HCT116 (cell line): ENCODE measurements around the gene KCTD14. TPM values are rescaled to one million over a fixed set of nuclear protein-coding genes. Genes with fewer than 3 reads are reported as not detected.
"Not testable (repeated sequence)": the region's sequence is repeated elsewhere in the genome, so short reads cannot be mapped to it uniquely, and the experiment has no call there.

Source experiments
- ATAC-seq: fragments of 200-7000 bp; cut with Tn5 transposase; 2 replicates; pipeline ENCODE4 v1.9.1; 2020; ENCODE audit warnings: mild to moderate bottlenecking, moderate library complexity
- BruUV-seq: library from RNA; stranded (reverse); fragments of 400-500 nt; replicated peaks from 2 replicates; lab custom pipeline; 2021; lab: Mats Ljungman, UMichigan
- CTCF ChIA-PET: fragments of 300-600 bp; sonication (Branson Sonifier 250); formaldehyde crosslinking; loops from one replicate; lab custom pipeline; 2021; ENCODE audit warnings: antibody characterized with exemption; lab: Charles Lee
- POLR2A ChIA-PET: fragments of 300-600, 350-600 bp; sonication (Branson Sonifier 250); formaldehyde crosslinking; loops from one replicate; lab custom pipeline; 2021; ENCODE audit warnings: antibody characterized with exemption; lab: Charles Lee
- RAD21 ChIA-PET, 2 experiments: fragments of 300-600 bp; sonication (Branson Sonifier 250); formaldehyde crosslinking; loops; one replicate each; lab custom pipeline; 2023; ENCODE audit warnings: low total read pairs in 2 of 2; ENCODE audit not compliant: uncharacterized antibody in 2 of 2, unreplicated experiment in 2 of 2, low non-redundant PET in 1 of 2; lab: Charles Lee
- DNase-seq: peaks from one replicate; pipeline ENCODE4 v3.0.0-alpha.2; 2010; ENCODE audit warnings: low read depth, low spot score
- H2AFZ ChIP-seq: fragments of 200-600 bp; shearing (Covaris generic), sonication (generic); 2 replicates; pipeline ENCODE4 v1.6.1; 2017; ENCODE audit warnings: low read depth, mixed run types, mixed read lengths, antibody characterized with exemption, low read length; ENCODE audit not compliant: poor library complexity, severe bottlenecking
- H3K27ac ChIP-seq: 2 replicates; pipeline ENCODE4 v1.5.1; 2012; ENCODE audit warnings: low read depth, low read length
- H3K27me3 ChIP-seq: fragments of 200-600 bp; sonication (generic); 2 replicates; pipeline ENCODE4 v1.6.1; 2016; ENCODE audit warnings: mixed run types, low read length, mixed read lengths; ENCODE audit not compliant: insufficient read depth
- H3K36me3 ChIP-seq, 2 experiments: fragments of 200-500 bp in 1 of 2; fragments of 200-600 bp in 1 of 2; sonication (Bioruptor generic) in 1 of 2; sonication (generic) in 1 of 2; 2 replicates each; pipeline versions ENCODE4 v1.5.1 to v1.6.1; 2014 to 2016; ENCODE audit warnings: low read length in 2 of 2, inconsistent platforms in 1 of 2, mixed read lengths in 1 of 2, mixed run types in 1 of 2; ENCODE audit not compliant: insufficient read depth in 2 of 2, control insufficient read depth in 1 of 2
- H3K4me1 ChIP-seq, 2 experiments: fragments of 200-600 bp in 1 of 2; sonication (generic) in 1 of 2; 2 replicates each; pipeline versions ENCODE4 v1.5.1 to v1.6.1; 2012 to 2017; ENCODE audit warnings: low read length in 2 of 2, inconsistent platforms in 1 of 2, mild to moderate bottlenecking in 1 of 2, mixed read lengths in 1 of 2, mixed run types in 1 of 2, moderate library complexity in 1 of 2; ENCODE audit not compliant: insufficient read depth in 2 of 2, control insufficient read depth in 1 of 2
- H3K4me2 ChIP-seq: fragments of 200-600 bp; sonication (generic); 2 replicates; pipeline ENCODE4 v1.6.1; 2017; ENCODE audit warnings: mixed run types, low read length, mixed read lengths
- H3K4me3 ChIP-seq, 2 experiments: fragments of 200-600 bp in 1 of 2; sonication (generic) in 1 of 2; replicated peaks in 1 of 2; 2 replicates each; pipeline ENCODE4 v1.5.1; 2011 to 2016; ENCODE audit warnings: low read length in 2 of 2, control low read depth in 1 of 2, low read depth in 1 of 2, mild to moderate bottlenecking in 1 of 2, mixed read lengths in 1 of 2, mixed run types in 1 of 2
- H3K79me2 ChIP-seq: fragments of 200-600 bp; sonication (generic); 2 replicates; pipeline ENCODE4 v1.6.1; 2017; ENCODE audit warnings: mild to moderate bottlenecking, mixed run types, low read length, moderate library complexity, mixed read lengths; ENCODE audit not compliant: insufficient read depth
- H3K9ac ChIP-seq: fragments of 200-600 bp; sonication (generic); 2 replicates; pipeline ENCODE4 v1.6.1; 2016; ENCODE audit warnings: low read length, mixed read lengths
- H3K9me2 ChIP-seq: fragments of 200-600 bp; sonication (generic), shearing (Covaris generic); 2 replicates; pipeline ENCODE4 v1.6.1; 2017; ENCODE audit warnings: mixed run types, mild to moderate bottlenecking, moderate library complexity; ENCODE audit not compliant: insufficient read depth
- H3K9me3 ChIP-seq, 2 experiments: fragments of 200-500 bp in 1 of 2; fragments of 200-600 bp in 1 of 2; sonication (Bioruptor generic) in 1 of 2; sonication (generic) in 1 of 2; 2 replicates each; pipeline ENCODE4 v1.6.1; 2014 to 2017; ENCODE audit warnings: low read length in 2 of 2, mixed read lengths in 2 of 2, inconsistent platforms in 1 of 2, low read depth in 1 of 2, mild to moderate bottlenecking in 1 of 2, mixed run types in 1 of 2, moderate library complexity in 1 of 2; ENCODE audit not compliant: control insufficient read depth in 1 of 2, insufficient read depth in 1 of 2
- H4K20me1 ChIP-seq: fragments of 200-600 bp; sonication (generic), shearing (Covaris generic); 2 replicates; pipeline ENCODE4 v1.6.1; 2017; ENCODE audit warnings: mixed run types, mild to moderate bottlenecking, moderate library complexity; ENCODE audit not compliant: insufficient read depth
- CTCF ChIP-seq, 3 experiments: fragments of 200-600 bp in 1 of 3; sonication (generic) in 1 of 3; IDR thresholded peaks in 2 of 3; conservative IDR thresholded peaks in 1 of 3; 2 replicates each; pipeline ENCODE4 v1.5.1; 2012 to 2017; ENCODE audit warnings: low read depth in 2 of 3, low read length in 2 of 3, antibody characterized with exemption in 1 of 3, borderline replicate concordance in 1 of 3, control low read depth in 1 of 3, mild to moderate bottlenecking in 1 of 3, mixed read lengths in 1 of 3, mixed run types in 1 of 3, moderate library complexity in 1 of 3; ENCODE audit not compliant: insufficient read depth in 1 of 3
- EZH2phosphoT487 ChIP-seq: fragments of 200-600 bp; IDR thresholded peaks from 2 replicates; pipeline ENCODE4 v1.6.1; 2018; ENCODE audit warnings: antibody characterized with exemption, borderline replicate concordance
- ZBTB33 ChIP-seq: IDR thresholded peaks from 2 replicates; pipeline ENCODE4 v1.6.1; 2011; ENCODE audit warnings: mild to moderate bottlenecking, low read length, moderate library complexity; ENCODE audit not compliant: insufficient replicate concordance; ENCODE audit errors: extremely low read depth
- intact Hi-C: fragments of 100-400 bp; cut with micrococcal nuclease; formaldehyde crosslinking; loops from 2 replicates; pipeline ENCODE4 v1.10.0; 2022
- total RNA-seq: library from RNA; stranded (reverse); gene quantifications from one replicate; pipeline ENCODE4 v1.2.1, GENCODE V29; 2021; ENCODE audit not compliant: unreplicated experiment

The KCTD14 gene
- total RNA-seq, 1 experiment from 2014 or later, result 15.2 TPM

- no peaks in the 10 kb centered on the region for H3K9me3 ChIP-seq
- BruUV-seq, result no TSS peak
- no peaks in the 10 kb centered on the region for H4K20me1 ChIP-seq
- TF ChIP-seq CTCF (IDR thresholded peaks at IDR 0.05 in 2 of 3, conservative IDR thresholded peaks at IDR 0.05 in 1 of 3; ENCODE audit: borderline replicate concordance in 1 of 3, insufficient read depth in 1 of 3, low read depth in 2 of 3, low read length in 2 of 3) (no peak), EZH2phosphoT487 (no peak), ZBTB33 (no peak)
- TF ChIP-seq, all 23 proteins: peak for 0
- ChIA-PET RAD21 (no interaction called here), CTCF (no interaction called here), POLR2A (no interaction called here)
- H3K4me3 ChIP-seq, result no peak overlapping the region
- H3K27ac ChIP-seq, result no peak overlapping the region
- intact Hi-C loops, result no loop called here
- no peaks in the 10 kb centered on the region for H3K36me3 ChIP-seq
- DNase-seq, result no peak
- H3K9me2 ChIP-seq, result no peaks in the 10 kb centered on the region
- H3K4me1 ChIP-seq, result no peaks in the 10 kb centered on the region
- H3K79me2 ChIP-seq, result no peaks in the 10 kb centered on the region
- no peak overlapping the region for H2AFZ ChIP-seq
- no peak overlapping the region for H3K9ac ChIP-seq
- no peak for ATAC-seq
- no peaks in the 10 kb centered on the region for H3K27me3 ChIP-seq
- no peak overlapping the region for H3K4me2 ChIP-seq
Measured at GRCh38 chr11:78060533-78060932, 37.5 kb upstream of the KCTD14 start.

GRCh38 chr11:78059749-78060328 is 36.8 kb upstream of the KCTD14 start:
- H4K20me1 ChIP-seq, H3K79me2 ChIP-seq, DNase-seq, POLR2A ChIA-PET, H3K4me1 ChIP-seq, H3K27me3 ChIP-seq, H3K9me2 ChIP-seq, CTCF ChIA-PET, H3K4me2 ChIP-seq, H3K9ac ChIP-seq, ATAC-seq, H3K4me3 ChIP-seq, H2AFZ ChIP-seq, H3K36me3 ChIP-seq, RAD21 ChIA-PET, H3K27ac ChIP-seq, intact Hi-C loops, BruUV-seq, H3K9me3 ChIP-seq: not testable (repeated sequence)
